CD8-positive, alpha-beta memory T cell (primary cell): ENCODE measurements around the gene MAP4K2. TPM values are rescaled to one million over a fixed set of nuclear protein-coding genes. Genes with fewer than 3 reads are reported as not detected.
A peak's percentile ranks its signal among the peaks of the same experiment; 100 is the strongest.

Experiments used
- CTCF ChIA-PET: fragments of 350-600 bp; sonication (Branson Sonifier 250); formaldehyde crosslinking; loops from one replicate; lab custom pipeline; 2021; ENCODE audit warnings: antibody characterized with exemption; lab: Charles Lee
- POLR2A ChIA-PET: fragments of 350-600 bp; sonication (Branson Sonifier 250); formaldehyde crosslinking; loops from one replicate; lab custom pipeline; 2021; ENCODE audit warnings: antibody characterized with exemption; lab: Charles Lee
- DNase-seq, 5 donors: peaks; one replicate each; pipeline versions ENCODE4 v3.0.0 to v3.0.0-alpha.2; 2020 to 2022; ENCODE audit warnings: mixed read lengths in 1 of 5
- H3K27ac ChIP-seq: one replicate; pipeline ENCODE4 v1.7.0; 2013; ENCODE audit warnings: low read depth, mild to moderate bottlenecking, low read length, moderate library complexity
- H3K27me3 ChIP-seq: 2 replicates; pipeline ENCODE4 v1.7.0; 2013; ENCODE audit warnings: low read length, mild to moderate bottlenecking; ENCODE audit not compliant: insufficient read depth, poor library complexity, severe bottlenecking
- H3K36me3 ChIP-seq: 2 replicates; pipeline ENCODE4 v1.7.0; 2013; ENCODE audit warnings: mild to moderate bottlenecking, low read length, moderate library complexity; ENCODE audit not compliant: insufficient read depth
- H3K4me1 ChIP-seq: 2 replicates; pipeline ENCODE4 v1.7.0; 2013; ENCODE audit warnings: mild to moderate bottlenecking, low read length, moderate library complexity; ENCODE audit not compliant: insufficient read depth
- H3K4me3 ChIP-seq: 2 replicates; pipeline ENCODE4 v1.7.0; 2013; ENCODE audit warnings: mild to moderate bottlenecking, low read length
- H3K9me3 ChIP-seq: 2 replicates; pipeline ENCODE4 v1.7.0; 2013; ENCODE audit warnings: mild to moderate bottlenecking, low read length
- H3K27ac Mint-ChIP-seq, 8 donors: one replicate each; pipeline ENCODE4 v1.8.0; 2020 to 2021; ENCODE audit warnings: mixed read lengths in 8 of 8, mild to moderate bottlenecking in 6 of 8, inconsistent platforms in 3 of 8, moderate library complexity in 3 of 8
- H3K27me3 Mint-ChIP-seq, 2 donors: one replicate each; pipeline ENCODE4 v1.8.0; 2020 to 2021; ENCODE audit warnings: mixed read lengths in 2 of 2, mild to moderate bottlenecking in 1 of 2, moderate library complexity in 1 of 2
- H3K36me3 Mint-ChIP-seq, 3 donors: one replicate each; pipeline ENCODE4 v1.8.0; 2020 to 2021; ENCODE audit warnings: mixed read lengths in 3 of 3, inconsistent platforms in 1 of 3, mild to moderate bottlenecking in 1 of 3
- H3K4me1 Mint-ChIP-seq, 3 donors: one replicate each; pipeline ENCODE4 v1.8.0; 2020 to 2021; ENCODE audit warnings: mixed read lengths in 3 of 3, inconsistent platforms in 1 of 3, mild to moderate bottlenecking in 1 of 3
- H3K4me3 Mint-ChIP-seq, 7 donors: one replicate each; pipeline ENCODE4 v1.8.0; 2020 to 2021; ENCODE audit warnings: mixed read lengths in 7 of 7, mild to moderate bottlenecking in 6 of 7, moderate library complexity in 4 of 7, inconsistent platforms in 2 of 7
- H3K9me3 Mint-ChIP-seq, 5 donors: one replicate each; pipeline ENCODE4 v1.8.0; 2020 to 2022; ENCODE audit warnings: mixed read lengths in 5 of 5, mild to moderate bottlenecking in 3 of 5, moderate library complexity in 2 of 5, inconsistent platforms in 1 of 5
- polyA plus RNA-seq: library from polyadenylated mRNA; unstranded; fragments of 300-500 nt; fragmentation: Illumina TruSeq; gene quantifications from one replicate; pipeline ENCODE4 v1.2.3, GENCODE V29; 2021
- total RNA-seq, 2 experiments: library from RNA; stranded (reverse); gene quantifications; one replicate each; pipeline ENCODE4 v1.2.3, GENCODE V29; 2021

MAP4K2 gene
- total and polyA plus RNA-seq, 3 experiments from 2014 or later, result 39.0 to 55.3 (median 54.8) TPM

- Mint-ChIP-seq H3K27ac (peak overlapping the region in 6 of 8 donors; percentile 7 to 84 (median 36)), H3K4me3 (peak overlapping the region in 4 of 7 donors; percentile 18 to 66 (median 28))
Measured at GRCh38 chr11:64800303-64801157, 2.5 kb downstream of the MAP4K2 start.

GRCh38 chr11:64799623-64800302, 3.3 kb downstream of the MAP4K2 start:
- Mint-ChIP-seq H3K4me3 (peak overlapping the region in 2 of 7 donors; percentile 48 to 63), H3K4me1 (peaks cover 16 to 44% (median 20%) of the 10 kb centered on the region in 3 donors), H3K36me3 (peaks cover 0 to 52% (median 3%) of the 10 kb centered on the region in 3 donors), H3K27me3 (peaks cover 0 to 1% of the 10 kb centered on the region in 2 donors), H3K27ac (peak overlapping the region in 2 of 8 donors; percentile 26 to 34), H3K9me3 (no peaks in the 10 kb centered on the region)
- no peaks in the 10 kb centered on the region for H3K9me3 ChIP-seq
- CTCF ChIA-PET, result interaction anchor here (1.0 to 1.7 kb wide), 5 partner anchors 10 to 53 kb away, joined by 3 to 5 read pairs (median 4); no protein-coding TSS in a partner anchor
- POLR2A ChIA-PET, result interaction anchor here (4.9 kb wide), 1 partner anchor 21 kb away, joined by 46 read pairs; the partner anchor contains the start of gene SF1
- no peaks in the 10 kb centered on the region for H3K27me3 ChIP-seq
- H3K36me3 ChIP-seq, result peaks cover 10% of the 10 kb centered on the region
- DNase-seq, result no peak
- peaks cover 28% of the 10 kb centered on the region for H3K4me1 ChIP-seq
- no peak overlapping the region for H3K27ac ChIP-seq
- H3K4me3 ChIP-seq, result no peak overlapping the region

More at GRCh38 chr11:64800303-64801157, 2.5 kb downstream of the MAP4K2 start:
- Histone ChIP-seq H3K27ac (no peak overlapping the region), H3K4me3 (no peak overlapping the region), H3K36me3 (peaks cover 10% of the 10 kb centered on the region), H3K4me1 (peaks cover 28% of the 10 kb centered on the region), H3K27me3 (no peaks in the 10 kb centered on the region), H3K9me3 (no peaks in the 10 kb centered on the region)
- CTCF ChIA-PET, result interaction anchor here (1.3 to 1.7 kb wide), 4 partner anchors 9 to 48 kb away, joined by 3 to 5 read pairs (median 4); no protein-coding TSS in a partner anchor
- no peak for DNase-seq
- Mint-ChIP-seq H3K27me3 (peaks cover 0 to 1% of the 10 kb centered on the region in 2 donors), H3K9me3 (no peaks in the 10 kb centered on the region), H3K36me3 (peaks cover 0 to 56% (median 3%) of the 10 kb centered on the region in 3 donors), H3K4me1 (peaks cover 14 to 42% (median 17%) of the 10 kb centered on the region in 3 donors)
- POLR2A ChIA-PET, result interaction anchor here (4.9 kb wide), 1 partner anchor 22 kb away, joined by 46 read pairs; the partner anchor contains the start of gene SF1

GRCh38 chr11:64799256-64799622, 3.8 kb downstream of the MAP4K2 start:
- POLR2A ChIA-PET, result interaction anchor here (4.9 kb wide), 1 partner anchor 20 kb away, joined by 46 read pairs; the partner anchor contains the start of gene SF1
- no peaks in the 10 kb centered on the region for H3K9me3 Mint-ChIP-seq
- Histone ChIP-seq H3K4me1 (peaks cover 27% of the 10 kb centered on the region), H3K4me3 (no peak overlapping the region), H3K9me3 (no peaks in the 10 kb centered on the region), H3K36me3 (peaks cover 10% of the 10 kb centered on the region), H3K27me3 (no peaks in the 10 kb centered on the region), H3K27ac (no peak overlapping the region)
- H3K36me3 Mint-ChIP-seq, result peaks cover 0 to 56% (median 3%) of the 10 kb centered on the region in 3 donors
- no peak for DNase-seq
- CTCF ChIA-PET, result interaction anchor here (1.0 to 1.7 kb wide), 3 partner anchors 12 to 52 kb away, joined by 3 to 4 read pairs (median 4); no protein-coding TSS in a partner anchor
- H3K4me3 Mint-ChIP-seq, result no peak overlapping the region
- peaks cover 20 to 48% (median 22%) of the 10 kb centered on the region in 3 donors for H3K4me1 Mint-ChIP-seq
- peak overlapping the region in 1 of 8 donors; percentile 87 for H3K27ac Mint-ChIP-seq
- H3K27me3 Mint-ChIP-seq, result peaks cover 0 to 1% of the 10 kb centered on the region in 2 donors

- H3K4me1 ChIP-seq, result peaks cover 12% of the 10 kb centered on the region
- peaks cover 0 to 63% (median 7%) of the 10 kb centered on the region in 3 donors for H3K36me3 Mint-ChIP-seq
- no peaks in the 10 kb centered on the region for H3K9me3 Mint-ChIP-seq
- POLR2A ChIA-PET, result interaction anchor here (1.1 to 1.5 kb wide), 3 partner anchors 17 to 36 kb away, joined by 3 to 4 read pairs (median 4); no protein-coding TSS in a partner anchor
- H3K9me3 ChIP-seq, result no peaks in the 10 kb centered on the region
- H3K36me3 ChIP-seq, result peaks cover 10% of the 10 kb centered on the region
- H3K4me3 ChIP-seq, result no peak overlapping the region
- no peak overlapping the region for H3K4me3 Mint-ChIP-seq
- H3K27ac Mint-ChIP-seq, result no peak overlapping the region
- peaks cover 0 to 1% of the 10 kb centered on the region in 2 donors for H3K27me3 Mint-ChIP-seq
- no peak for DNase-seq
- CTCF ChIA-PET, result interaction anchor here (1.0 kb wide), 1 partner anchor 55 kb away, joined by 3 read pairs; no protein-coding TSS in a partner anchor
- H3K27me3 ChIP-seq, result no peaks in the 10 kb centered on the region
- peaks cover 11 to 41% (median 15%) of the 10 kb centered on the region in 3 donors for H3K4me1 Mint-ChIP-seq
- H3K27ac ChIP-seq, result no peak overlapping the region
Measured at GRCh38 chr11:64796757-64797541, 6.1 kb downstream of the MAP4K2 start.

- no peak overlapping the region for H3K4me3 Mint-ChIP-seq
- peaks cover 0 to 1% of the 10 kb centered on the region in 2 donors for H3K27me3 Mint-ChIP-seq
- H3K27ac Mint-ChIP-seq, result peak overlapping the region in 2 of 8 donors; percentile 14 to 57
- peaks cover 11 to 35% (median 13%) of the 10 kb centered on the region in 3 donors for H3K4me1 Mint-ChIP-seq
- Histone ChIP-seq H3K27me3 (no peaks in the 10 kb centered on the region), H3K27ac (no peak overlapping the region), H3K4me3 (no peak overlapping the region), H3K36me3 (peaks cover 8% of the 10 kb centered on the region), H3K4me1 (peaks cover 4% of the 10 kb centered on the region), H3K9me3 (no peaks in the 10 kb centered on the region)
- no peaks in the 10 kb centered on the region for H3K9me3 Mint-ChIP-seq
- no peak for DNase-seq
- ChIA-PET POLR2A (interaction anchor here (1.4 to 1.5 kb wide), 2 partner anchors 17 to 32 kb away, joined by 3 to 4 read pairs; no protein-coding TSS in a partner anchor), CTCF (interaction anchor here (1.0 kb wide), 1 partner anchor 54 kb away, joined by 3 read pairs; no protein-coding TSS in a partner anchor)
- peaks cover 0 to 66% (median 7%) of the 10 kb centered on the region in 3 donors for H3K36me3 Mint-ChIP-seq
Measured at GRCh38 chr11:64796047-64796756, 6.8 kb downstream of the MAP4K2 start.

- peaks cover 0 to 1% of the 10 kb centered on the region in 2 donors for H3K27me3 Mint-ChIP-seq
- H3K36me3 ChIP-seq, result no peaks in the 10 kb centered on the region
- ChIA-PET CTCF (interaction anchor here (0.8 to 1.8 kb wide), 5 partner anchors 8 to 55 kb away, joined by 3 to 5 read pairs (median 3); partner anchors contain the start of gene SF1), POLR2A (no interaction called here)
- H3K27me3 ChIP-seq, result no peaks in the 10 kb centered on the region
- H3K9me3 Mint-ChIP-seq, result no peaks in the 10 kb centered on the region
- H3K27ac Mint-ChIP-seq, result peak overlapping the region in 4 of 8 donors; percentile 13 to 93 (median 82)
- H3K27ac ChIP-seq, result no peak overlapping the region
- H3K9me3 ChIP-seq, result no peaks in the 10 kb centered on the region
- peaks cover 11 to 27% (median 13%) of the 10 kb centered on the region in 3 donors for H3K4me1 Mint-ChIP-seq
- no peaks in the 10 kb centered on the region for H3K4me1 ChIP-seq
- H3K36me3 Mint-ChIP-seq, result peaks cover 0 to 67% (median 9%) of the 10 kb centered on the region in 3 donors
- H3K4me3 Mint-ChIP-seq, result no peak overlapping the region
- H3K4me3 ChIP-seq, result no peak overlapping the region
- no peak for DNase-seq
Measured at GRCh38 chr11:64794526-64794925, 8.5 kb downstream of the MAP4K2 start.
